HepG2 (cell line): ENCODE data around the gene CDH19. TPM values are rescaled to one million over a fixed set of nuclear protein-coding genes. Genes with fewer than 3 reads are reported as not detected.

Source experiments
- ATAC-seq: fragments of 200-7000 bp; cut with Tn5 transposase; 3 replicates; pipeline ENCODE4 v1.9.1; 2020; ENCODE audit warnings: mild to moderate bottlenecking, moderate library complexity
- BruUV-seq: library from RNA; stranded (reverse); fragments of 400-500 nt; replicated peaks from 2 replicates; lab custom pipeline; 2021; lab: Mats Ljungman, UMichigan
- CTCF ChIA-PET: fragments of 300-600 bp; formaldehyde crosslinking; extraction: SDS; loops from one replicate; lab custom pipeline; 2021; ENCODE audit warnings: low total read pairs, inconsistent platforms, low intra/inter-chr PET ratio; lab: Yijun Ruan, JAX
- POLR2A ChIA-PET: fragments of 350-600 bp; sonication (Branson Sonifier 250); formaldehyde crosslinking; loops from one replicate; lab custom pipeline; 2020; ENCODE audit warnings: antibody characterized with exemption, inconsistent platforms; lab: Yijun Ruan, JAX
- DNase-seq: peaks from one replicate; pipeline ENCODE4 v3.0.0-alpha.2; 2015; ENCODE audit warnings: low spot score
- FAIRE-seq: peaks from 3 replicates; lab custom pipeline; 2011; peaks lifted over from hg19 to GRCh38; lab: Jason Lieb, UNC
- H2AFZ ChIP-seq: one replicate; pipeline ENCODE4 v1.6.1; 2011; ENCODE audit warnings: low read length, inconsistent platforms
- H3K27ac ChIP-seq: fragments of 300-600 bp; 3 replicates; pipeline ENCODE4 v1.8.0; 2011; ENCODE audit warnings: mixed run types, mild to moderate bottlenecking, mixed read lengths, low read length, inconsistent platforms; ENCODE audit not compliant: insufficient read depth; ENCODE audit errors: extremely low read length
- H3K27me3 ChIP-seq, 2 experiments: fragments of 200-600 bp in 1 of 2; 2 replicates in 1 of 2; 3 replicates in 1 of 2; pipeline versions ENCODE4 v1.6.0 to v1.8.0; 2011; ENCODE audit warnings: low read length in 2 of 2, mild to moderate bottlenecking in 2 of 2, moderate library complexity in 2 of 2, inconsistent platforms in 1 of 2; ENCODE audit not compliant: insufficient read depth in 2 of 2, control insufficient read depth in 1 of 2
- H3K36me3 ChIP-seq, 2 experiments: fragments of 200-600 bp in 1 of 2; replicated peaks in 1 of 2; 2 replicates in 1 of 2; 3 replicates in 1 of 2; pipeline versions ENCODE4 v1.5.1 to v1.8.0; 2011; ENCODE audit warnings: low read length in 2 of 2, inconsistent platforms in 1 of 2; ENCODE audit not compliant: insufficient read depth in 2 of 2, control insufficient read depth in 1 of 2
- H3K4me1 ChIP-seq: 2 replicates; pipeline ENCODE4 v1.5.1; 2012; ENCODE audit warnings: low read length, inconsistent platforms; ENCODE audit not compliant: insufficient read depth
- H3K4me2 ChIP-seq: 2 replicates; pipeline ENCODE4 v1.6.0; 2011; ENCODE audit warnings: low read depth, low read length, inconsistent platforms
- H3K4me3 ChIP-seq, 3 experiments: fragments of 200-600 bp in 1 of 3; sonication (generic), shearing (Covaris generic) in 1 of 3; replicated peaks in 1 of 3; 2 replicates each; pipeline ENCODE4 v1.5.1; 2011 to 2016; ENCODE audit warnings: low read length in 3 of 3, inconsistent platforms in 2 of 3, low read depth in 2 of 3, mild to moderate bottlenecking in 2 of 3, control low read depth in 1 of 3, mixed read lengths in 1 of 3; ENCODE audit not compliant: insufficient read depth in 1 of 3
- H3K79me2 ChIP-seq: one replicate; pipeline ENCODE4 v1.6.1; 2011; ENCODE audit warnings: low read length, inconsistent platforms; ENCODE audit not compliant: insufficient read depth
- H3K9ac ChIP-seq: 2 replicates; pipeline ENCODE4 v1.6.0; 2011; ENCODE audit warnings: mild to moderate bottlenecking, low read depth, low read length, inconsistent platforms; ENCODE audit not compliant: insufficient read depth
- H3K9me3 ChIP-seq: 2 replicates; pipeline ENCODE4 v1.5.1; 2012; ENCODE audit warnings: mild to moderate bottlenecking, low read length
- H4K20me1 ChIP-seq: 2 replicates; pipeline ENCODE4 v1.6.0; 2011; ENCODE audit warnings: inconsistent platforms, mild to moderate bottlenecking, low read length, moderate library complexity; ENCODE audit not compliant: insufficient read depth
- ATF7-NPFF ChIP-seq: sonication (generic); formaldehyde crosslinking; IDR thresholded peaks from 2 replicates; pipeline ENCODE4 v1.8.1; 2023; ENCODE audit warnings: mild to moderate bottlenecking, low read depth, missing genetic modification reagents, moderate library complexity
- KLF11 ChIP-seq: IDR thresholded peaks from 2 replicates; pipeline ENCODE4 v1.6.1; 2016; ENCODE audit warnings: missing compliant biosample characterization
- NRL ChIP-seq: sonication (generic); formaldehyde crosslinking; IDR thresholded peaks from 2 replicates; pipeline ENCODE4 v1.5.0; 2020; ENCODE audit warnings: missing genetic modification reagents, mild to moderate bottlenecking, moderate library complexity, borderline replicate concordance
- SAFB2 ChIP-seq: sonication (generic); formaldehyde crosslinking; IDR thresholded peaks from 2 replicates; pipeline ENCODE4 v1.5.1; 2020; ENCODE audit warnings: missing genetic modification reagents, low read depth, mild to moderate bottlenecking, borderline replicate concordance
- SOX5 ChIP-seq: IDR thresholded peaks from 2 replicates; pipeline ENCODE4 v1.6.1; 2016; ENCODE audit warnings: borderline replicate concordance
- ZNF296 ChIP-seq: sonication (generic); formaldehyde crosslinking; conservative IDR thresholded peaks from 2 replicates; pipeline ENCODE4 v1.5.0; 2020; ENCODE audit warnings: mild to moderate bottlenecking, missing genetic modification reagents
- ZNF543 ChIP-seq: sonication (generic); formaldehyde crosslinking; IDR thresholded peaks from 2 replicates; pipeline ENCODE4 v1.4.0; 2020; ENCODE audit warnings: mild to moderate bottlenecking, missing genetic modification reagents
- ZZZ3 ChIP-seq: sonication (generic); formaldehyde crosslinking; IDR thresholded peaks from 2 replicates; pipeline ENCODE4 v1.4.0; 2020; ENCODE audit warnings: missing genetic modification reagents, mild to moderate bottlenecking, borderline replicate concordance
- WGBS: methylation state at CpG from one replicate; pipeline ENCODE4 v1.1.6; 2017; ENCODE audit warnings: low lambda C conversion rate; 5-methylcytosine and 5-hydroxymethylcytosine counted together
- in situ Hi-C: cut with HindIII; loops from 2 replicates; pipeline ENCODE4 v1.10.0; 2017; ENCODE audit warnings: low pct_unique_long_range_greater_than_20kb; ENCODE audit not compliant: extremely low pct_ligation_motif_present
- intact Hi-C: fragments of 100-400 bp; cut with micrococcal nuclease; formaldehyde crosslinking; loops from one replicate; pipeline ENCODE4 v1.10.0; 2022; ENCODE audit not compliant: unreplicated experiment
- polyA plus RNA-seq, 8 experiments: library from polyadenylated mRNA; depleted of rRNA in 3 of 8; stranded (reverse) in 7 of 8; unstranded in 1 of 8; fragments of >200 nt; fragmentation: Illumina TruSeq in 4 of 8; extraction: Trizol in 4 of 8; gene quantifications; 2 replicates each; pipeline versions ENCODE4 v1.2.1 to v1.2.3, GENCODE V29; 2011 to 2016; ENCODE audit warnings: low read depth in 4 of 8, missing spikeins in 1 of 8, mixed read lengths in 1 of 8; ENCODE audit not compliant: insufficient read depth in 1 of 8
- total RNA-seq, 5 experiments: library from RNA; depleted of rRNA; stranded (reverse); fragments of >200 nt; fragmentation: Illumina TruSeq; extraction: Trizol; gene quantifications; 2 replicates each; pipeline ENCODE4 v1.2.3, GENCODE V29; 2016; ENCODE audit warnings: low read depth in 1 of 5
- TF ChIP-seq, protein P1 (sequence below): sonication (generic); formaldehyde crosslinking; IDR thresholded peaks from 2 replicates; pipeline ENCODE4 v1.4.0; 2020; ENCODE audit warnings: missing genetic modification reagents, borderline replicate concordance
- TF ChIP-seq, protein P2 (sequence below): sonication (generic); formaldehyde crosslinking; conservative IDR thresholded peaks from 2 replicates; pipeline ENCODE4 v1.8.0; 2022; ENCODE audit warnings: missing genetic modification reagents
- TF ChIP-seq, protein P3 (sequence below): sonication (generic); formaldehyde crosslinking; IDR thresholded peaks from 2 replicates; pipeline ENCODE4 v1.5.1; 2020; ENCODE audit warnings: missing genetic modification reagents, mild to moderate bottlenecking, borderline replicate concordance
- TF ChIP-seq, protein P4 (sequence below): sonication (generic); formaldehyde crosslinking; IDR thresholded peaks from 2 replicates; pipeline ENCODE4 v1.4.0; 2020; ENCODE audit warnings: missing genetic modification reagents, borderline replicate concordance
- TF ChIP-seq, protein P5 (sequence below): sonication (generic); formaldehyde crosslinking; IDR thresholded peaks from 2 replicates; pipeline ENCODE4 v1.9.0; 2021; ENCODE audit warnings: missing genetic modification reagents, borderline replicate concordance

Gene CDH19
- total and polyA plus RNA-seq, 2 of the 13 experiments (the other 11 are each of a cell fraction or from before 2014, with no cell fraction given) = not detected

DNA sequence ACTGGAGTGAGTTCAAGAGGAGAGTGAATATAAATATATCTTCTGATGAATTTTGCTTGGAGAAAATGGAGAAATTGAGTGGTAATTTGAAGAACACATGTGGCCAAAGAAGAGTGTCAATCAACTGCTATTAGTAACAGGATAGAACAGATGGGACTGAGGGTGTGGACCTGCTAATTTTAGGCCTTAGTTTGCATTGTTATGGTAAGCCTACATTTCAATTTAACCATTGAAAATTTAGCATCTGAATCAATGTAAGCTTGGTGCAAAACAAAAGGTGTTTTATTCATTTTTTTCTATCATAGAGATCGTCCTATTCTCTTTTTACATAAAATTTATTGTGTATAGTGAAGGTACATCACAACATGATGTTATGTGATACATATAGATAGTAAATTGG is 42.1 kb upstream of the CDH19 start:
- no peaks in the 10 kb centered on the region for H3K4me1 ChIP-seq
- no peak overlapping the region for H3K4me3 ChIP-seq
- no peaks in the 10 kb centered on the region for H3K9me3 ChIP-seq
- no peaks in the 10 kb centered on the region for H4K20me1 ChIP-seq
- intact Hi-C loops = no loop called here
- DNase-seq (no peak), FAIRE-seq (no peak), ATAC-seq (no peak)
- no peak overlapping the region for H3K9ac ChIP-seq
- H3K36me3 ChIP-seq = no peaks in the 10 kb centered on the region
- H3K27ac ChIP-seq = no peak overlapping the region
- WGBS = 0% methylated on average over 1 of the region's 1 CpG
- H2AFZ ChIP-seq = no peak overlapping the region
- H3K4me2 ChIP-seq = no peak overlapping the region
- ChIA-PET POLR2A (no interaction called here), CTCF (no interaction called here)
- H3K79me2 ChIP-seq = no peaks in the 10 kb centered on the region
- no peaks in the 10 kb centered on the region for H3K27me3 ChIP-seq
- no TSS peak for BruUV-seq
- in situ Hi-C loops = no loop called here
- TF ChIP-seq ZNF296 (CRISPR knock-in tag) (no peak), ZZZ3 (CRISPR knock-in tag) (no peak), ZNF543 (CRISPR knock-in tag) (no peak), SAFB2 (no peak), ATF7-NPFF (no peak), SOX5 (no peak), KLF11 (no peak), NRL (CRISPR knock-in tag) (no peak)
- TF ChIP-seq, protein P1, sequence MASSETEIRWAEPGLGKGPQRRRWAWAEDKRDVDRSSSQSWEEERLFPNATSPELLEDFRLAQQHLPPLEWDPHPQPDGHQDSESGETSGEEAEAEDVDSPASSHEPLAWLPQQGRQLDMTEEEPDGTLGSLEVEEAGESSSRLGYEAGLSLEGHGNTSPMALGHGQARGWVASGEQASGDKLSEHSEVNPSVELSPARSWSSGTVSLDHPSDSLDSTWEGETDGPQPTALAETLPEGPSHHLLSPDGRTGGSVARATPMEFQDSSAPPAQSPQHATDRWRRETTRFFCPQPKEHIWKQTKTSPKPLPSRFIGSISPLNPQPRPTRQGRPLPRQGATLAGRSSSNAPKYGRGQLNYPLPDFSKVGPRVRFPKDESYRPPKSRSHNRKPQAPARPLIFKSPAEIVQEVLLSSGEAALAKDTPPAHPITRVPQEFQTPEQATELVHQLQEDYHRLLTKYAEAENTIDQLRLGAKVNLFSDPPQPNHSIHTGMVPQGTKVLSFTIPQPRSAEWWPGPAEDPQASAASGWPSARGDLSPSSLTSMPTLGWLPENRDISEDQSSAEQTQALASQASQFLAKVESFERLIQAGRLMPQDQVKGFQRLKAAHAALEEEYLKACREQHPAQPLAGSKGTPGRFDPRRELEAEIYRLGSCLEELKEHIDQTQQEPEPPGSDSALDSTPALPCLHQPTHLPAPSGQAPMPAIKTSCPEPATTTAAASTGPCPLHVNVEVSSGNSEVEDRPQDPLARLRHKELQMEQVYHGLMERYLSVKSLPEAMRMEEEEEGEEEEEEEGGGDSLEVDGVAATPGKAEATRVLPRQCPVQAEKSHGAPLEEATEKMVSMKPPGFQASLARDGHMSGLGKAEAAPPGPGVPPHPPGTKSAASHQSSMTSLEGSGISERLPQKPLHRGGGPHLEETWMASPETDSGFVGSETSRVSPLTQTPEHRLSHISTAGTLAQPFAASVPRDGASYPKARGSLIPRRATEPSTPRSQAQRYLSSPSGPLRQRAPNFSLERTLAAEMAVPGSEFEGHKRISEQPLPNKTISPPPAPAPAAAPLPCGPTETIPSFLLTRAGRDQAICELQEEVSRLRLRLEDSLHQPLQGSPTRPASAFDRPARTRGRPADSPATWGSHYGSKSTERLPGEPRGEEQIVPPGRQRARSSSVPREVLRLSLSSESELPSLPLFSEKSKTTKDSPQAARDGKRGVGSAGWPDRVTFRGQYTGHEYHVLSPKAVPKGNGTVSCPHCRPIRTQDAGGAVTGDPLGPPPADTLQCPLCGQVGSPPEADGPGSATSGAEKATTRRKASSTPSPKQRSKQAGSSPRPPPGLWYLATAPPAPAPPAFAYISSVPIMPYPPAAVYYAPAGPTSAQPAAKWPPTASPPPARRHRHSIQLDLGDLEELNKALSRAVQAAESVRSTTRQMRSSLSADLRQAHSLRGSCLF = no peak
- TF ChIP-seq, protein P2, sequence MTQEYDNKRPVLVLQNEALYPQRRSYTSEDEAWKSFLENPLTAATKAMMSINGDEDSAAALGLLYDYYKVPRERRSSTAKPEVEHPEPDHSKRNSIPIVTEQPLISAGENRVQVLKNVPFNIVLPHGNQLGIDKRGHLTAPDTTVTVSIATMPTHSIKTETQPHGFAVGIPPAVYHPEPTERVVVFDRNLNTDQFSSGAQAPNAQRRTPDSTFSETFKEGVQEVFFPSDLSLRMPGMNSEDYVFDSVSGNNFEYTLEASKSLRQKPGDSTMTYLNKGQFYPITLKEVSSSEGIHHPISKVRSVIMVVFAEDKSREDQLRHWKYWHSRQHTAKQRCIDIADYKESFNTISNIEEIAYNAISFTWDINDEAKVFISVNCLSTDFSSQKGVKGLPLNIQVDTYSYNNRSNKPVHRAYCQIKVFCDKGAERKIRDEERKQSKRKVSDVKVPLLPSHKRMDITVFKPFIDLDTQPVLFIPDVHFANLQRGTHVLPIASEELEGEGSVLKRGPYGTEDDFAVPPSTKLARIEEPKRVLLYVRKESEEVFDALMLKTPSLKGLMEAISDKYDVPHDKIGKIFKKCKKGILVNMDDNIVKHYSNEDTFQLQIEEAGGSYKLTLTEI (CRISPR knock-in tag) = no peak
- TF ChIP-seq, protein P3, sequence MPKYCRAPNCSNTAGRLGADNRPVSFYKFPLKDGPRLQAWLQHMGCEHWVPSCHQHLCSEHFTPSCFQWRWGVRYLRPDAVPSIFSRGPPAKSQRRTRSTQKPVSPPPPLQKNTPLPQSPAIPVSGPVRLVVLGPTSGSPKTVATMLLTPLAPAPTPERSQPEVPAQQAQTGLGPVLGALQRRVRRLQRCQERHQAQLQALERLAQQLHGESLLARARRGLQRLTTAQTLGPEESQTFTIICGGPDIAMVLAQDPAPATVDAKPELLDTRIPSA (CRISPR knock-in tag) = no peak
- TF ChIP-seq, protein P4, sequence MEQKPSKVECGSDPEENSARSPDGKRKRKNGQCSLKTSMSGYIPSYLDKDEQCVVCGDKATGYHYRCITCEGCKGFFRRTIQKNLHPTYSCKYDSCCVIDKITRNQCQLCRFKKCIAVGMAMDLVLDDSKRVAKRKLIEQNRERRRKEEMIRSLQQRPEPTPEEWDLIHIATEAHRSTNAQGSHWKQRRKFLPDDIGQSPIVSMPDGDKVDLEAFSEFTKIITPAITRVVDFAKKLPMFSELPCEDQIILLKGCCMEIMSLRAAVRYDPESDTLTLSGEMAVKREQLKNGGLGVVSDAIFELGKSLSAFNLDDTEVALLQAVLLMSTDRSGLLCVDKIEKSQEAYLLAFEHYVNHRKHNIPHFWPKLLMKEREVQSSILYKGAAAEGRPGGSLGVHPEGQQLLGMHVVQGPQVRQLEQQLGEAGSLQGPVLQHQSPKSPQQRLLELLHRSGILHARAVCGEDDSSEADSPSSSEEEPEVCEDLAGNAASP (CRISPR knock-in tag) = no peak
- TF ChIP-seq, protein P5, sequence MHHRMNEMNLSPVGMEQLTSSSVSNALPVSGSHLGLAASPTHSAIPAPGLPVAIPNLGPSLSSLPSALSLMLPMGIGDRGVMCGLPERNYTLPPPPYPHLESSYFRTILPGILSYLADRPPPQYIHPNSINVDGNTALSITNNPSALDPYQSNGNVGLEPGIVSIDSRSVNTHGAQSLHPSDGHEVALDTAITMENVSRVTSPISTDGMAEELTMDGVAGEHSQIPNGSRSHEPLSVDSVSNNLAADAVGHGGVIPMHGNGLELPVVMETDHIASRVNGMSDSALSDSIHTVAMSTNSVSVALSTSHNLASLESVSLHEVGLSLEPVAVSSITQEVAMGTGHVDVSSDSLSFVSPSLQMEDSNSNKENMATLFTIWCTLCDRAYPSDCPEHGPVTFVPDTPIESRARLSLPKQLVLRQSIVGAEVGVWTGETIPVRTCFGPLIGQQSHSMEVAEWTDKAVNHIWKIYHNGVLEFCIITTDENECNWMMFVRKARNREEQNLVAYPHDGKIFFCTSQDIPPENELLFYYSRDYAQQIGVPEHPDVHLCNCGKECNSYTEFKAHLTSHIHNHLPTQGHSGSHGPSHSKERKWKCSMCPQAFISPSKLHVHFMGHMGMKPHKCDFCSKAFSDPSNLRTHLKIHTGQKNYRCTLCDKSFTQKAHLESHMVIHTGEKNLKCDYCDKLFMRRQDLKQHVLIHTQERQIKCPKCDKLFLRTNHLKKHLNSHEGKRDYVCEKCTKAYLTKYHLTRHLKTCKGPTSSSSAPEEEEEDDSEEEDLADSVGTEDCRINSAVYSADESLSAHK (CRISPR knock-in tag) = no peak
